ENCODE data around the gene ZNF839. TPM values are rescaled to one million over a fixed set of nuclear protein-coding genes. Genes with fewer than 3 reads are reported as not detected.

Gene ZNF839
- total RNA-seq, 1 experiment from 2014 or later = 10.8 TPM

Other genes starting within 250 kb of the ZNF839 start
- 383 TPM for gene HSP90AA1, start 232.7 kb upstream of the ZNF839 start, total RNA-seq (2021; ENCODE audit: unreplicated experiment)
- gene WDR20, start 179.8 kb upstream of the ZNF839 start, total RNA-seq (2021; ENCODE audit: unreplicated experiment) = 20.2 TPM
- 9.8 TPM for gene MOK, start 14.6 kb upstream of the ZNF839 start, total RNA-seq (2021; ENCODE audit: unreplicated experiment)
- 28.3 TPM for gene CINP, start 43.1 kb downstream of the ZNF839 start, total RNA-seq (2021; ENCODE audit: unreplicated experiment)
- gene TECPR2, start 43.2 kb downstream of the ZNF839 start, total RNA-seq (2021; ENCODE audit: unreplicated experiment) = 15.5 TPM
- gene ANKRD9, start 190.0 kb downstream of the ZNF839 start, total RNA-seq (2021; ENCODE audit: unreplicated experiment) = 23.7 TPM

Data from Panc1 (cell line).